OCI-LY1 (cell line): ENCODE measurements around the gene RUNX1.

ENCODE experiments used
- H2AFZ ChIP-seq: fragments of 200-600 bp; sonication (generic), shearing (Covaris generic); 2 replicates; pipeline ENCODE4 v1.6.0; 2014; ENCODE audit warnings: antibody characterized with exemption, mild to moderate bottlenecking, low read length
- H3F3A ChIP-seq: fragments of 200-600 bp; sonication (generic), shearing (Covaris generic); 2 replicates; pipeline ENCODE4 v1.6.0; 2014; ENCODE audit warnings: mild to moderate bottlenecking, antibody characterized with exemption, low read length, moderate library complexity; ENCODE audit not compliant: insufficient read depth
- H3K27ac ChIP-seq: fragments of 200-600 bp; sonication (generic); 2 replicates; pipeline ENCODE4 v1.5.1; 2014; ENCODE audit warnings: low read length, mixed run types, mild to moderate bottlenecking, low read depth; ENCODE audit not compliant: poor library complexity, severe bottlenecking
- H3K27me3 ChIP-seq: fragments of 200-600 bp; sonication (generic); 2 replicates; pipeline ENCODE4 v1.6.0; 2014; ENCODE audit warnings: antibody characterized with exemption, mild to moderate bottlenecking, low read length, moderate library complexity; ENCODE audit not compliant: insufficient read depth
- H3K36me3 ChIP-seq: fragments of 200-600 bp; sonication (generic); 2 replicates; pipeline ENCODE4 v1.6.1; 2014; ENCODE audit warnings: mild to moderate bottlenecking, antibody characterized with exemption, low read length, moderate library complexity, mixed read lengths; ENCODE audit not compliant: insufficient read depth
- H3K4me1 ChIP-seq: fragments of 200-600 bp; sonication (generic); 2 replicates; pipeline ENCODE4 v1.5.1; 2014; ENCODE audit warnings: mild to moderate bottlenecking, low read length, moderate library complexity; ENCODE audit not compliant: insufficient read depth, severe bottlenecking
- H3K4me2 ChIP-seq: fragments of 200-600 bp; sonication (generic), shearing (Covaris generic); 2 replicates; pipeline ENCODE4 v1.6.1; 2014; ENCODE audit warnings: low read length
- H3K4me3 ChIP-seq: fragments of 200-600 bp; sonication (generic); 2 replicates; pipeline ENCODE4 v1.5.1; 2014; ENCODE audit warnings: low read length, low read depth, mild to moderate bottlenecking, mixed read lengths; ENCODE audit not compliant: poor library complexity, severe bottlenecking
- H3K79me2 ChIP-seq: fragments of 200-600 bp; shearing (Covaris generic); 2 replicates; pipeline ENCODE4 v1.6.1; 2016; ENCODE audit warnings: mixed run types, low read length, mixed read lengths; ENCODE audit not compliant: insufficient read depth
- H3K9ac ChIP-seq: fragments of 200-600 bp; sonication (generic), shearing (Covaris generic); 2 replicates; pipeline ENCODE4 v1.6.1; 2014; ENCODE audit warnings: mild to moderate bottlenecking, low read length, mixed read lengths
- H3K9me2 ChIP-seq: fragments of 200-600 bp; sonication (generic), shearing (Covaris generic); 2 replicates; pipeline ENCODE4 v1.6.1; 2014; ENCODE audit warnings: low read depth, mild to moderate bottlenecking, low read length, mixed read lengths
- H3K9me3 ChIP-seq: fragments of 200-600 bp; shearing (Covaris generic); 2 replicates; pipeline ENCODE4 v1.6.1; 2014; ENCODE audit warnings: low read length, mixed read lengths
- H4K20me1 ChIP-seq: fragments of 200-600 bp; sonication (generic), shearing (Covaris generic); 2 replicates; pipeline ENCODE4 v1.6.0; 2016; ENCODE audit warnings: mild to moderate bottlenecking, low read length; ENCODE audit not compliant: insufficient read depth
- CTCF ChIP-seq: fragments of 200-600 bp; sonication (generic), shearing (Covaris generic); IDR thresholded peaks from 2 replicates; pipeline ENCODE4 v1.5.1; 2017; ENCODE audit warnings: mild to moderate bottlenecking, antibody characterized with exemption, low read length, moderate library complexity, mixed read lengths
- EZH2 ChIP-seq: fragments of 200-600 bp; sonication (generic), shearing (Covaris generic); IDR thresholded peaks from 2 replicates; pipeline ENCODE4 v1.8.0; 2017; ENCODE audit warnings: borderline replicate concordance, mixed run types, mild to moderate bottlenecking, antibody characterized with exemption, low read length, moderate library complexity, mixed read lengths

The RUNX1 gene

DNA sequence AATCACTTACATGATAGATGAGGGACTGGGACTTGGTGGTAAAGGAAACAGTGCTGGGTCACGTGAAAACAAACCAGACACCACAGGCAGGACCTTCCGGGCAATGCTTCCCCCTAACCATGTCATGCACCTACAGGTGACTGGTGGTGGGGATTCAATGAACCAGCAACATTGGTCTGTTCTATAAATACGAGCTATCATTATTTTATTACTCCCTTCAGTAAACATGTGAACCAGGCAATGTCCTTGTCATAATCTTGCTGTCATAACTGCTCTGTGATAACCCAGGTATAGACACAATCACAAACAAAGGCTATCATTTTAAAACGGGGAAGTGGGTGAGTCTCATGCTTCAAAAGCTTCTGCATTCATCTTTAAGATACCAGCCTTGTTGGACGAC, 226.9 kb downstream of the RUNX1 start:
- Histone ChIP-seq H3K4me3 (no peak overlapping the region), H3K79me2 (no peaks in the 10 kb centered on the region), H3K9me3 (no peaks in the 10 kb centered on the region), H3K27me3 (no peaks in the 10 kb centered on the region), H3K36me3 (peaks cover 85% of the 10 kb centered on the region), H3K9ac (no peak overlapping the region), H3K4me2 (no peak overlapping the region), H2AFZ (no peak overlapping the region), H3K27ac (no peak overlapping the region), H3K9me2 (no peaks in the 10 kb centered on the region), H4K20me1 (no peaks in the 10 kb centered on the region), H3F3A (no peaks in the 10 kb centered on the region), H3K4me1 (no peaks in the 10 kb centered on the region)
- no peak for TF ChIP-seq EZH2
- TF ChIP-seq CTCF = no peak

GRCh38 chr21:34821717-34822116, 227.4 kb downstream of the RUNX1 start:
- no peaks in the 10 kb centered on the region for H3F3A ChIP-seq
- H3K9ac ChIP-seq = no peak overlapping the region
- TF ChIP-seq CTCF = no peak
- TF ChIP-seq EZH2 = no peak
- no peak overlapping the region for H3K4me3 ChIP-seq
- H3K27ac ChIP-seq = no peak overlapping the region
- H3K9me3 ChIP-seq = no peaks in the 10 kb centered on the region
- no peaks in the 10 kb centered on the region for H3K79me2 ChIP-seq
- no peak overlapping the region for H2AFZ ChIP-seq
- H3K4me2 ChIP-seq = no peak overlapping the region
- no peaks in the 10 kb centered on the region for H3K4me1 ChIP-seq
- H3K9me2 ChIP-seq = no peaks in the 10 kb centered on the region
- peaks cover 84% of the 10 kb centered on the region for H3K36me3 ChIP-seq
- H4K20me1 ChIP-seq = no peaks in the 10 kb centered on the region
- no peaks in the 10 kb centered on the region for H3K27me3 ChIP-seq

DNA sequence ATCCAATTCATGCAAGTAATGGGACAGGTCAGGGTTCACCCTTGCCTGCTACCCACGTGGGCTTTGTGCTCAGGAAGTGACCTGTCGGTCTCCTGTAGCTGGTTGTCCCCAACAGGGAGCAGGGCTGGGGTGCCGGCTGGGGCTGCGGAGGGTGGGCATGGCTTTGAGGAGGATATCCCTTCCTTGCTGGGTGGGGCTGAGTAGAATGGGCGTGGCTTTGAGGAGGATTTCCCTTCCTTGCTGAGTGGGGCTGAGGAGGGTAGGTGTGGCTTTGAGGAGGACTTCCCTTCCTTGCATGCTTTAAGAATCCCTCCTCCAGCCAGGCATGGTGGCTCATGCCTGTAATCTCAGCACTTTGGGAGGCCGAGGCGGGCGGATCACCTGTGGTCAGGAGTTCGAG, 229.1 kb downstream of the RUNX1 start:
- no peaks in the 10 kb centered on the region for H3K79me2 ChIP-seq
- TF ChIP-seq CTCF = no peak
- no peak for TF ChIP-seq EZH2
- H3K9ac ChIP-seq = no peak overlapping the region
- H3K4me3 ChIP-seq = no peak overlapping the region
- H4K20me1 ChIP-seq = no peaks in the 10 kb centered on the region
- H3K27me3 ChIP-seq = no peaks in the 10 kb centered on the region
- H3K9me2 ChIP-seq = no peaks in the 10 kb centered on the region
- H3K4me1 ChIP-seq = no peaks in the 10 kb centered on the region
- H2AFZ ChIP-seq = no peak overlapping the region
- peaks cover 77% of the 10 kb centered on the region for H3K36me3 ChIP-seq
- H3K9me3 ChIP-seq = no peaks in the 10 kb centered on the region
- no peak overlapping the region for H3K4me2 ChIP-seq
- H3K27ac ChIP-seq = no peak overlapping the region
- no peaks in the 10 kb centered on the region for H3F3A ChIP-seq
